Measurements from ENCODE around the gene CLCNKA. TPM values are rescaled to one million over a fixed set of nuclear protein-coding genes. Genes with fewer than 3 reads are reported as not detected.

Gene CLCNKA
- total RNA-seq, 1 donor from 2014 or later: not detected

DNA sequence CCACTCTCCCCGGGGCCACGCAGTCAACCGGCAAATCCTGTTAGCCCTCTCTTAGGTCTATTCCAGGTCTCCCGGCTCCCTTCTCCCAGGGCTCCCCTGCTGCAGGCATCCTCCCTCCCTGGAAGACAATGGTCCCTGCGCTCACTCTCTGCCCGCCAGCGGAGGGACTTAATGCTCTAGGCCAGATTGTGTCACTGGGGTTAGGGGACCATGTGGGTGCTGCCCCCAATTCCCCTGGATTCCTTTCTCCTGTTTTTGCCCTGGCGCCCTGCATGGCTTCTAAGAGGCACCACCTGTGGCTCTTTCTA, 43.4 kb downstream of the CLCNKA start:
- no peak for TF ChIP-seq CTCF (IDR thresholded peaks at IDR 0.05; ENCODE audit: insufficient read depth, low read length, poor library complexity, severe bottlenecking)
- Histone ChIP-seq H3K4me3 (ENCODE audit: low read depth, low read length) (no peak overlapping the region), H3K36me3 (ENCODE audit: control insufficient read depth, insufficient read depth, low read length) (no peaks in the 10 kb centered on the region), H3K27me3 (ENCODE audit: control insufficient read depth, insufficient read depth, low read length) (peaks cover 13% of the 10 kb centered on the region)
- DNase-seq (ENCODE audit: low read depth): no peak

GRCh38 chr1:16066245-16066644, 44.4 kb downstream of the CLCNKA start:
- no peak for TF ChIP-seq CTCF (IDR thresholded peaks at IDR 0.05; ENCODE audit: insufficient read depth, low read length, poor library complexity, severe bottlenecking)
- no peak for DNase-seq (ENCODE audit: low read depth)
- Histone ChIP-seq H3K4me3 (ENCODE audit: low read depth, low read length) (no peak overlapping the region), H3K27me3 (ENCODE audit: control insufficient read depth, insufficient read depth, low read length) (peaks cover 11% of the 10 kb centered on the region), H3K36me3 (ENCODE audit: control insufficient read depth, insufficient read depth, low read length) (no peaks in the 10 kb centered on the region)

DNA sequence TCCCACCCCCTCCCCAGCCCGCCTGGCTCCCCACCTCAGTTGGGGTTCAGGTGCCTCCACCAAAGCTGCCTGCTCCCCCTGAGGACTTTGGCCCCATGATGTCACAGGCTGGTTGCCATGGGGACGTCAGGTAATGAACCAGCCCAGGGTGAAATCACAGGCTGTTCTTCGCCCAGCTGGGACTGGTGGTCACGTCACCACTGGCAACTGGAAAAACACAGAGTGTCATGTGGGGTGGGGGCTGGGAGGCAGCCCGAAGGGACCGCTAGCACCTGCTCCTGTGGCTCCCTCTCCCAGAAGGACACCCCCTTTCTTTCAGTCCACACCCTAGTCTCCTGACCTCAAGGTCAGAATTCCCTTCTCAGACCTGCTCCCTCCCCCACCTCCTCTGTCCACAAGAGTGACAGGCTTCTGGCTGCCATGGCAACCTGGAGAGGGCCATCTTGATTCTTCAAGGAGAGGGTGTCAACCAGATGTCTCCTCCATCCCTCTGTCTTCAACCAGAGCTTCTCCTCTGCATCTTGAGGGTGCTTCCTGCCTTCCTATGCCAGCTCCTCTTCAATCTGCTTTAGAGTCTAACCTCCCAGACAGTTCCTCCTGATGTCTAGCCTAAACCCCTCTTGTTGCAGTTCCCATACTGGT, 45.4 kb downstream of the CLCNKA start:
- no peaks in the 10 kb centered on the region for H3K36me3 ChIP-seq (ENCODE audit: control insufficient read depth, insufficient read depth, low read length)
- TF ChIP-seq CTCF (IDR thresholded peaks at IDR 0.05; ENCODE audit: insufficient read depth, low read length, poor library complexity, severe bottlenecking): no peak
- DNase-seq (ENCODE audit: low read depth): peak; percentile 58
- peaks cover 9% of the 10 kb centered on the region for H3K27me3 ChIP-seq (ENCODE audit: control insufficient read depth, insufficient read depth, low read length)
- H3K4me3 ChIP-seq (ENCODE audit: low read depth, low read length): no peak overlapping the region

DNA sequence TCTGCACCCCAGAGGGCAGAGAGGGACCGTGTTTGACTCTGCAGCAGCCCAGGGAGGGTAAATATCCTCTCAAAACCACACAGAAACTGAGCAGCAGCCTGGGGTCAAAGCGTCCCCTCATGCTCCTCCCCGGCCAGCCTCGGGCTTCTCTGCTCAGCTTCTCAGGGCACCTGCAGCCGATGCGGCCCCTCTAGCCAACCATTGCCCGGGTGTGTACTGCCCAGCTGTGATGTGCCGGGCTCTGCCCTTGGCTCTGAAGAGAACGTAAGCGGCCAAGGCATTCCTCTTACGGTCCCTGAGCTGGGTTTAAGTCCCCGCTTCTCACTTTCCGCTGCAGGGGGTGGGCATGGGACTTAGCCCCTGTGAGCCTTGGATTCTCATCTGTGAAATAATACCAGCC, 46.1 kb downstream of the CLCNKA start:
- DNase-seq (ENCODE audit: low read depth): no peak
- TF ChIP-seq CTCF (IDR thresholded peaks at IDR 0.05; ENCODE audit: insufficient read depth, low read length, poor library complexity, severe bottlenecking): no peak
- H3K27me3 ChIP-seq (ENCODE audit: control insufficient read depth, insufficient read depth, low read length): peaks cover 8% of the 10 kb centered on the region
- no peaks in the 10 kb centered on the region for H3K36me3 ChIP-seq (ENCODE audit: control insufficient read depth, insufficient read depth, low read length)
- no peak overlapping the region for H3K4me3 ChIP-seq (ENCODE audit: low read depth, low read length)

GRCh38 chr1:16068356-16069270, 46.8 kb downstream of the CLCNKA start:
- Histone ChIP-seq H3K27me3 (ENCODE audit: control insufficient read depth, insufficient read depth, low read length) (peaks cover 7% of the 10 kb centered on the region), H3K4me3 (ENCODE audit: low read depth, low read length) (no peak overlapping the region), H3K36me3 (ENCODE audit: control insufficient read depth, insufficient read depth, low read length) (no peaks in the 10 kb centered on the region)
- DNase-seq (ENCODE audit: low read depth): peak; percentile 21
- TF ChIP-seq CTCF (IDR thresholded peaks at IDR 0.05; ENCODE audit: insufficient read depth, low read length, poor library complexity, severe bottlenecking): no peak
